Common myeloid progenitor, CD34-positive (primary cell): ENCODE data around the gene SMIM36.
A peak's percentile ranks its signal among the peaks of the same experiment; 100 is the strongest.

Experiments used
- CTCF ChIA-PET: fragments of 350-600 bp; sonication (Branson Sonifier 250); formaldehyde crosslinking; loops from one replicate; lab custom pipeline; 2021; ENCODE audit warnings: antibody characterized with exemption; lab: Charles Lee
- POLR2A ChIA-PET: fragments of 350-600 bp; sonication (Branson Sonifier 250); formaldehyde crosslinking; loops from one replicate; lab custom pipeline; 2021; ENCODE audit warnings: antibody characterized with exemption; lab: Charles Lee
- DNase-seq, 3 donors: peaks; one replicate each; pipeline versions ENCODE4 v3.0.0 to v3.0.0-alpha.2; 2013
- H3K27ac ChIP-seq, 2 experiments: 1 replicate in 1 of 2; 2 replicates in 1 of 2; pipeline ENCODE4 v1.7.0; 2013; ENCODE audit warnings: inconsistent platforms in 2 of 2, low read length in 2 of 2, mild to moderate bottlenecking in 2 of 2, low read depth in 1 of 2, moderate library complexity in 1 of 2; ENCODE audit not compliant: severe bottlenecking in 2 of 2, insufficient read depth in 1 of 2, poor library complexity in 1 of 2
- H3K27me3 ChIP-seq, 5 experiments: replicated peaks in 2 of 5; 1 replicate in 3 of 5; 2 replicates in 2 of 5; pipeline versions ENCODE4 v1.6.1 to v1.7.0; 2013; ENCODE audit warnings: low read length in 4 of 5, mild to moderate bottlenecking in 2 of 5, moderate library complexity in 2 of 5, inconsistent platforms in 1 of 5; ENCODE audit not compliant: insufficient read depth in 5 of 5, control insufficient read depth in 4 of 5
- H3K36me3 ChIP-seq, 4 experiments: 1 replicate in 2 of 4; 2 replicates in 2 of 4; pipeline versions ENCODE4 v1.6.1 to v1.7.0; 2013; ENCODE audit warnings: low read length in 3 of 4, control low read depth in 1 of 4, mild to moderate bottlenecking in 1 of 4; ENCODE audit not compliant: control insufficient read depth in 4 of 4, insufficient read depth in 4 of 4
- H3K4me1 ChIP-seq, 4 experiments: 1 replicate in 3 of 4; 2 replicates in 1 of 4; pipeline versions ENCODE4 v1.6.1 to v1.7.1; 2013; ENCODE audit warnings: low read length in 3 of 4, mild to moderate bottlenecking in 3 of 4, control low read depth in 1 of 4, inconsistent platforms in 1 of 4, moderate library complexity in 1 of 4; ENCODE audit not compliant: control insufficient read depth in 4 of 4, insufficient read depth in 4 of 4; ENCODE audit errors: control extremely low read depth in 1 of 4
- H3K4me3 ChIP-seq, 7 experiments: 1 replicate in 4 of 7; 2 replicates in 3 of 7; pipeline versions ENCODE4 v1.5.1 to v1.7.0; 2013; ENCODE audit warnings: mild to moderate bottlenecking in 7 of 7, low read length in 6 of 7, moderate library complexity in 6 of 7, inconsistent platforms in 2 of 7, low read depth in 2 of 7, control low read depth in 1 of 7; ENCODE audit not compliant: insufficient read depth in 4 of 7, control insufficient read depth in 1 of 7; ENCODE audit errors: extremely low read depth in 1 of 7
- H3K9me3 ChIP-seq, 5 experiments: 1 replicate in 4 of 5; 2 replicates in 1 of 5; pipeline versions ENCODE4 v1.6.1 to v1.7.1; 2013; ENCODE audit warnings: low read length in 4 of 5, mild to moderate bottlenecking in 2 of 5, inconsistent platforms in 1 of 5, low read depth in 1 of 5, moderate library complexity in 1 of 5; ENCODE audit not compliant: control insufficient read depth in 4 of 5, insufficient read depth in 2 of 5; ENCODE audit errors: control extremely low read depth in 1 of 5
- WGBS: methylation state at CpG from one replicate; pipeline ENCODE4 v1.1.5; 2013; ENCODE audit not compliant: insufficient coverage; 5-methylcytosine and 5-hydroxymethylcytosine counted together

The SMIM36 gene

GRCh38 chr17:55490376-55490775 is 20.9 kb downstream of the SMIM36 start:
- Histone ChIP-seq H3K4me1 (no peaks in the 10 kb centered on the region), H3K36me3 (no peaks in the 10 kb centered on the region), H3K27me3 (peaks cover 0 to 2% (median 0%) of the 10 kb centered on the region in 5 experiments), H3K4me3 (no peak overlapping the region), H3K27ac (no peak overlapping the region), H3K9me3 (no peaks in the 10 kb centered on the region)
- ChIA-PET POLR2A (no interaction called here), CTCF (no interaction called here)
- no peak for DNase-seq
- whole genome bisulfite sequencing: 93% methylated on average over 2 of the region's 4 CpGs

DNA sequence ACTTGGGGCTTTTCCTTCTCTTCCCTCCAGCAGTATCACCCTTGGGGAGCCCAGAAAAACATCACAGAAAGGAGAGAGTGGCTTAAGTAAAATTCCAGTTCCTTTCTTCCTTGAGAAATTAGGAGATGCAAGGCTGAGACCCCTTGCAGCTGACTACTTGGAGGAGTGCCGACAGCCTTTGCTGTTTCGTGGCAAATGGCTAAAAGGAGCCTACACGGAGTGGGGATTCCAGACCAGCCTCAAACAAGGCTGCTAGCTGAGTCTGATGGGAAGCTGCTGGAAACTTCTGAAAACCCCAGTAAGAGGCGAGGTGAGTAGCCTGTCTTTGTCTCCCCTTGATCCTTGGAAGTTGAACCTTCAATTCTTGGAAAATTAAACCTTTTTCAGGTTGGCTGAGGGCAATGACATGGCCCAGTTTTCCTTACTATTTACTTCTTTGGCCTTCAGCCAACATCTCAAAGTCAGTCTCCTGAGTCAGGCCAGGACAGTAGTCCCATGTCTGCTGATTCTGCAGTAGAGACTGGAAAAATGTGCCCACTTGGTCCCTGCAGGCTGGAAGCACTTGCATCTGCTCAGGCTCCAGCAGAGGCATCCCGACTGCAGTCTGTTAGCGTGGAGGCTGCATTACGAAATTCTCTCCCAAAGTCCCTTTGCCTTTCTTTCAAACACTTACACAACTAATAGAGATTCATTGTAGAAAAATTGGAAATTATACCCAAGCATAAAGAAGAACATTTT is 23.4 kb downstream of the SMIM36 start:
- H3K36me3 ChIP-seq: no peaks in the 10 kb centered on the region
- ChIA-PET POLR2A (no interaction called here), CTCF (interaction anchor here (1.6 kb wide), 1 partner anchor 39 kb away, joined by 3 read pairs; no protein-coding TSS in a partner anchor)
- H3K9me3 ChIP-seq: no peaks in the 10 kb centered on the region
- H3K4me1 ChIP-seq: no peaks in the 10 kb centered on the region
- H3K4me3 ChIP-seq: no peak overlapping the region
- no peak for DNase-seq
- H3K27me3 ChIP-seq: no peaks in the 10 kb centered on the region
- WGBS: 81% methylated on average over 4 of the region's 7 CpGs
- H3K27ac ChIP-seq: no peak overlapping the region

GRCh38 chr17:55484575-55484974 is 26.7 kb downstream of the SMIM36 start:
- no peaks in the 10 kb centered on the region for H3K36me3 ChIP-seq
- no peaks in the 10 kb centered on the region for H3K27me3 ChIP-seq
- no peak overlapping the region for H3K4me3 ChIP-seq
- no peak for DNase-seq
- no peak overlapping the region for H3K27ac ChIP-seq
- ChIA-PET POLR2A (no interaction called here), CTCF (no interaction called here)
- no peaks in the 10 kb centered on the region for H3K9me3 ChIP-seq
- WGBS: 100% methylated on average over 1 of the region's 2 CpGs
- H3K4me1 ChIP-seq: no peaks in the 10 kb centered on the region

DNA sequence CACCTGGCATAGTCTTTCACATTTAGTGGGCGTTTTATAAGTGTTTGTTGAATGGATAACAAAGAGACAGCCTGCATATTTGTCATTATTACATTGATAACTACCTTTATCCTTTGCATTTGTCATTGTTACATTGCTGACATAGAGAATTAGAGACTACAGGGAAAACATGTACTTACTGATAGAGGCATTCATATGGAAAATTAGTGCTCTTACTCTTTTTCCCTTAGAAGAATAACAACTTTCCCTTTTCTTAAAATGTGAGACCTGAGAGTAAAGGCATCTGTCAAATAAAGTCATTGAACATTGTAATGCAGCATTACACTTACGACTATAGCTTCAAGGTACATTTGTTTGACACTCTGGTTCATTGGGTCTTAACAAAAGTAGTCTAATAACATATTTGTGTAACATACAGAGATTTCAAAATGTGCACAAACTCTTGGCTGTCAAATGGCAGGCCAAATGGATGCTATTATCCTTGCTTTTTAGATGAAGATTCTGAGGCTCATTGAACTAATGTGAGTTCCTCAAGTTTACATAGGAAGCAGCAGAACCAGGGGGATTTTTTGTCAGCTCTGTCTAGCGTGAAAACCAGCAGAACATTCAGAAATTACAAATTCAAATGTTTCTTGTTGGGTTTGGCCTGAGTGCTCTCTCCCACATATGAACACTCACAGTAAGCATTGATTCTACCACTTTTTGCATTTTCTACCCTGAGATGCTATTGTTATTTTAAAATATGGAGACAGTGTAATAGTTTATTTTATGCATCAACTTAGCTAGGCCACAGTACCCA is 28.5 kb downstream of the SMIM36 start:
- no peaks in the 10 kb centered on the region for H3K27me3 ChIP-seq
- no peak for DNase-seq
- no peaks in the 10 kb centered on the region for H3K36me3 ChIP-seq
- ChIA-PET POLR2A (no interaction called here), CTCF (no interaction called here)
- WGBS: no CpG with 5 or more reads among the region's 3 CpGs
- no peak overlapping the region for H3K4me3 ChIP-seq
- H3K27ac ChIP-seq: no peak overlapping the region
- H3K9me3 ChIP-seq: no peaks in the 10 kb centered on the region
- H3K4me1 ChIP-seq: no peaks in the 10 kb centered on the region

DNA sequence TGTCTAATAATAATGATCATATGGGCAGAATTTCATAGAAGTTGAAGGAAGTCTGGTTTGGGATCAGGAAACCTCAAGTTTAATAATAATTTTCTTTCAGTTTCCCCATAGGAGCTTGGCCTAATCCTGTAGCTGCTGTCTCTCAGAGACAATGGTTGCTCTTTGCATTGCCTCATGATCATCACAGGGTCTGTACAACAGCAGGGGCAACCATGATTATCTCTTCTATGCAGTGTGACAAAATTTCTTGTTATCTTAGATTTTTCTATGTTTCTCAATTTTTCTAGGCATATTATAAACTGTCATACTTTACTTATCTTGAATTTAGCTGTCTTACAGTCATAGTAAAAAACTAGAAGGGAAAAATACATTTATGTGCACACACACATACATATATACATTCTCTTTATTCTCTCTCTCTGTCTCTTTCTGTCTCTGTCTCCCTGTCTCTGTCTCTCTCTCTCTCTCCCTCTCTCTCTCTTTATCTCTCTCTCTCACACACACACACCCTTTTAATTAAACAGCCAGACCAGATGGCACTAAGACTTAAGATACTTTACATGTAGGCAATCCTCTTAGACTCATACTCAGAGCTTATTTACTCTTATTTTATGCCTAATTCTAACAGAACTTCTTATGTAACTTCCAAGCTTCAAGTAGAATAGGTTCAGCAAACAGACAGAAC is 30.5 kb downstream of the SMIM36 start:
- H3K36me3 ChIP-seq: no peaks in the 10 kb centered on the region
- no peaks in the 10 kb centered on the region for H3K4me1 ChIP-seq
- no peak overlapping the region for H3K4me3 ChIP-seq
- ChIA-PET CTCF (interaction anchor here (0.9 to 1.8 kb wide), 4 partner anchors 31 to 119 kb away, joined by 3 to 4 read pairs (median 4); partner anchors contain the start of gene SMIM36), POLR2A (interaction anchor here (0.6 kb wide), 1 partner anchor 186 kb away, joined by 3 read pairs; no protein-coding TSS in a partner anchor)
- H3K27me3 ChIP-seq: no peaks in the 10 kb centered on the region
- no peak overlapping the region for H3K27ac ChIP-seq
- H3K9me3 ChIP-seq: no peaks in the 10 kb centered on the region
- peak in 1 of 3 donors; percentile 19 for DNase-seq

DNA sequence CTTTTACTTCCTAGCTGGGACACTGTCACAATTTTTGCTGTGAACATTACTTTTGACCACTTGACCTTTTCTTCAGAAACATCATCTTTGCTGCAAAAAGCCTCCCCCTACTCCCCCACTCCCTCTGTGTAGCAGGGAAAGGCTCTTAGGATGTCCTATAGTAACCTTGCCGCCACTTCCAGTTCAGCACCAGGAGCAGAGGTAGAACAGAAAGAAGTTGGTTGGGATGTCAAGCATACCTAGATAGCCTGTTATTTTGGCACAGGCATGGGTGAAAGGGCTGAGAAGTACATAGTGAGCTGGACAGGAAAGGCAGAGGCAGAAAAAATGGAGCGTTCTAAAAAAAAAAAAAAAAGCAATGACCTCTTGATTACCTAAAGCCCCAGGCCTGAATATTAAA is 31.3 kb downstream of the SMIM36 start:
- H3K4me3 ChIP-seq: no peak overlapping the region
- WGBS: no CpG with 5 or more reads among the region's 2 CpGs
- CTCF ChIA-PET: interaction anchor here (0.9 to 1.8 kb wide), 3 partner anchors 32 to 118 kb away, joined by 3 to 4 read pairs (median 3); partner anchors contain the start of gene SMIM36
- H3K4me1 ChIP-seq: no peaks in the 10 kb centered on the region
- H3K27me3 ChIP-seq: no peaks in the 10 kb centered on the region
- no peaks in the 10 kb centered on the region for H3K36me3 ChIP-seq
- no peak for DNase-seq
- no peak overlapping the region for H3K27ac ChIP-seq
- no peaks in the 10 kb centered on the region for H3K9me3 ChIP-seq
- POLR2A ChIA-PET: no interaction called here
